GM18519 (cell line): ENCODE data around the gene BANP.
"Not testable (repeated sequence)": the region's sequence is repeated elsewhere in the genome, so short reads cannot be mapped to it uniquely, and the experiment has no call there.

Source experiments
- ATAC-seq: cut with Tn5 transposase; IDR thresholded peaks from one replicate; pipeline ENCODE4 v1.9.1; 2021; ENCODE audit warnings: mild to moderate bottlenecking, moderate library complexity; ENCODE audit not compliant: unreplicated experiment, low FRiP score

The BANP gene

GRCh38 chr16:88076211-88076931 is 125.1 kb downstream of the BANP start:
- no peak for ATAC-seq

- not testable (repeated sequence) for ATAC-seq
These were observed 125.7 kb downstream of the BANP start for GRCh38 chr16:88076932-88077320.

- ATAC-seq, result no peak
These were observed 126.3 kb downstream of the BANP start for GRCh38 chr16:88077328-88078108.

DNA sequence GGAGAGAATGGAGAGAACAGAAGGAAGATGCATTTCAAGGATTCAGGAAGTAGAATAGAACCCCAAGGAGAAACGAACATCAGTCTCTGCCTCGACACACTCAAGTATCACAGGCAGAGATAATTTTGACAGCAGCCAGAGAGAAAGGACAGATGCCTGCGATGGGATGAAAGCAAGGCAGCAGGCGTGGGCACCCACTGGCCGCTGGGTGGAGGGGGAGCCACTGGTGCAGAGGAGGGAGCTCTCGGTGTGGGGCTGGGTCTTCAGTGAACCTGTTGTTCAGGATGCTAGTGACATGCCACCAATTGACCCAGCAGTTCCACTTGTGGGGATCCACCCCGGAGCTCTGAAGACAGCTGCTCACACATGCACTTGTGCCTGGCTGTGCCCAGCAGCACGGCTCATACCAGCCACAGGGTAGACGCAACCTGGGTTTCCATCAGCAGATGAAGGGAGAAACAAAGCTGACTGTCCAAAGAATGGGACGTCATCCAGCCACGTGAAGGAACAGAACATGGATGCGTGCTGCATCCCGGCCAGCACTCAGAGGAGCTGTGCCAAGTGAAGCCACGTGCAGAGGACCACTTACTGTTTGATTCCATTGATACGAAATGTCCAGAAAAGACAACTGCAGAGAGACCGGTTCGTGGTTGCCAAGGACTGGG is 127.0 kb downstream of the BANP start:
- no peak for ATAC-seq

- no peak for ATAC-seq
These were observed 132.3 kb downstream of the BANP start for GRCh38 chr16:88083582-88083981.

DNA sequence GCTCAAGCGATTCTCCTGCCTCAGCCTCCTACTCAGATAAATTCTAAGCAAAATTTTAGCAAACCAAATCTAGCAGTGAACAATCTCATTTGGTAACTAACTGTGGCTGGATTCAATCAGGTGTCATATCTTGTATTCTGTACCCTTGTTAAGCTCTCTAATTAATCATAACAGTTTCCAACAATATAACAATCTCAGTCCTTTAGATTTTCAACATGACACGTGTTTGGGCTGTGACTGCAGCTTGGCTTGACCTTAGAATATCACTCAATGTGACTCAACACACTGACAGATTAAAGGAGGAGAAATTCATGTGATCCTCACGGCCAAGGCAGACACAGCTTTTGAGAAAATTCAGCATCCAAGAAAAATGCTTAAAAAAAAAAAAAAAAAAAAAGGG is 133.6 kb downstream of the BANP start:
- ATAC-seq, result no peak

DNA sequence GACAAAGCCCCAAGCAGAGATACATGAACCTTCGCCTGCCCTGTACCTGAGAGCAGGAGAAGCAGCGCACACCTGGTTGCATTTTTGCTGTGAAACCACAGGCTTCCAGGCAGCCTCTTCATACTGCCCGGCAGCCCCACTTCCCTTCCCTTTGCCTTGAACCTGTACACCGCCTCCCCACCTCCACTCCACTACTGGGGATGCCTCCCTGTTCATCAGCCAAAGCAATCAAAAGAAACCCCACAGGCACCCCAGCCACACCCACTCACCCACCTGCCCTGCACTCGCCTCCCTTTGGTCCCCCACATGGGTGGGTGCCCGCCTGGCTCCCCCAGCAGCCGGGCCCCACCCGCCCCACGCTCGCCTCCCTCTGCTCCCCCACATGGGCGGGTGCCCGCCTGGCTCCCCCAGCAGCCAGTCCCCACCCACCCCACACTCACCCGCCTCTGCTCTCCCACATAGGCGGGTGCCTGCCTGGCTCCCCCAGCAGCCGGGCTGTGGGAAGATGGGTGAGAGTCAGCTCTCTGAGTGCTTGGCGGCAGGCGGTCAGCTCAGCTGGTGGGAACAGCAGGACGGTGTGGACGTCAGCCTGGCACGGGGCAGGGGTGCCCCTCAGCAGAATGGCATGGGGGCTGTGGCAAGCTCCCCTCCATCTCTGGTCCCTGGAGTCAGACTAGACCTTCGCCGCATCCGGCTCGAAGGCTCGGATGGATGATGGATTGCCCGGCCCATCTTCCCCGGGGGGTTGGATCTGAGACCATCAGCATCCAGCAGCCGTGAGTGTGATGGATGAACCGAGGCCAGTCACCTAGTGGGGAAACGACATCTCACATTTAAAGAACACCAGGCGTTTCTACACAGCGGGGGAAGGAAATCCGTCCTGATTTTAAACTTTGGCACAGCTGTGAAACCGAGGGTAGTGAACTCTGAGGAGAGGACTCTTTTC is 135.6 kb downstream of the BANP start:
- ATAC-seq, result no peak

DNA sequence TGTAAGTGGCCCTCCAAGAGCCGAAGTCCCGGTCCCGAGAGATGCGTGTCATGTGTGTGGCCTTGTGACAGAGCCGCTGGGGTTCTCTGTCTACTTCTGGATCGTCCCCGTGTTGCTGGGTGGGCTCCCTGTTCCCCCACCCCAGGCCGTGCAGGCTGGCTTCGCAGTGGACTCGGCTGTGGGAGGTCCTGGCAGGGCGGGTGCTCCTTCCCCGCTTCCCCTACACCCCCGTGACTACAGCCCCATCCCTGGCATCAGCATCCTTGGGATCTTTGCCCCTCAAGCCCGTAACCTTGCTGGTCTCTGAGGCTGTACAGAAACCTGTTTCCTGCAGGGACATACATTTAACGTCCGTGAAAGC is 136.3 kb downstream of the BANP start:
- ATAC-seq, result no peak

- ATAC-seq, result no peak
These were observed 136.9 kb downstream of the BANP start for GRCh38 chr16:88088161-88088581.

- not testable (repeated sequence) for ATAC-seq
These were observed 137.4 kb downstream of the BANP start for GRCh38 chr16:88088611-88089010.

DNA sequence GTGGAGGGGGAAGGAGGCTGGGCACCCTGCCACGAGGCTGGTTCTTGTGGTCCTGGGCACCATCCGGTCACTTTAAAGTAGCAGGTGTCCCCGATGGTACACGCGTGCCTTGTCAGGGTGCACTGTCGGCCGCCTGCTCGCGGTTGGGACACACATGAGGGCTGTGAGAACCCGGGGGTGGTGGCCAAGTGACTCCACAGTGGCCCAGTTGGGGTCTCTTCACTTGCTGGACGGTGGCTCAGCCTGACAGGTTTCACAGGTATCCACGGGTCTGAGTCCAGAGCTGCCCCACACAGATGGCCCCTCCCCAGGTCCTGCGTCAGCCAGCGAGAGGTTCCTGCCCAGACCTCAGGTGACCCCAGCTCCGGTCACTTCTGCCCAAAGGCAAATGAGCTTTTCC is 137.8 kb downstream of the BANP start:
- ATAC-seq, result not testable (repeated sequence)

GRCh38 chr16:88089632-88090376 is 138.6 kb downstream of the BANP start:
- not testable (repeated sequence) for ATAC-seq

- ATAC-seq, result not testable (repeated sequence)
These were observed 139.3 kb downstream of the BANP start for GRCh38 chr16:88090377-88091175.

- not testable (repeated sequence) for ATAC-seq
These were observed 140.2 kb downstream of the BANP start for GRCh38 chr16:88091221-88091971.

GRCh38 chr16:88091972-88092302 is 140.7 kb downstream of the BANP start:
- ATAC-seq, result not testable (repeated sequence)

GRCh38 chr16:88092791-88093555 is 141.7 kb downstream of the BANP start:
- ATAC-seq, result not testable (repeated sequence)

DNA sequence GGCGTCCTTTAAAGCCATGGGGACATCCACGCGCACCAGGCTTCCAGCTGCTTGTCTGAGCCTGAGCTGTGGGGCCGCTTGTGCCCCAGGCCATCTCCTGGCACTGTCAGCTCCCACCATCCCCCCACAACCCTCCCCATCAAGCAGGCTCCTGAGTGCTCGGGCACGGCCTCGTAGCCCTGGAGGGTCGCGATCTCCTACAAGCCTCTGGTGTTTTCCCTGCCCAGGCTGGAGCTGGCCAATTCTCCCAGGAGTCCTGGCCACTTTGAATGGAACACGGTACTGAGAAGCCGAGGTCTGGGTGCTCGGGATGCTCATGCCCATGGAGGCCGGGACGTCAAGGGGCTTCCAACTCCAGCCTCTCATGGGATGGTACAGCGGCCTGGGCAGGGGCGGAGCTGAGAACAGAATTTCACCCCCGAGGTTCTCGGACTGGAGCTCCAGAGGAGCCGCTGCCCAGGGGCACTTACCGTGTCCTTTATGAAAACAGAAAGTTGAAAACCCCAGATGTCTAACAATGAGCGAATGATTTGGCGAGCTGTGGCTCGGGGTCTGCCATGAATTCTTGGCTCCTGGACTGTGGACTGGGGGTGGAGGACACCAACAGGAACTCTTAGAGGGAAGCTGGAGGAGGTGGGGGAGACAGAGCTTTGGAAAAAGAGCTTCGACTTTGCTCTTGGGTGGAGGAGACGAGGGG is 142.5 kb downstream of the BANP start:
- not testable (repeated sequence) for ATAC-seq
